Retinal pigment epithelial cell (primary cell): ENCODE measurements around the gene TKT.

Experiments used
- DNase-seq: peaks from one replicate; pipeline ENCODE4 v3.0.0-alpha.2; 2010; ENCODE audit warnings: low read depth
- H3K4me3 ChIP-seq: 2 replicates; pipeline ENCODE4 v1.5.1; 2011; ENCODE audit warnings: mild to moderate bottlenecking, low read length, control low read depth, moderate library complexity
- CTCF ChIP-seq: conservative IDR thresholded peaks from 2 replicates; pipeline ENCODE4 v1.5.1; 2011; ENCODE audit warnings: low read depth, low read length, control low read depth, inconsistent platforms

Gene TKT

GRCh38 chr3:53191836-53192480, 63.9 kb downstream of the TKT start:
- no peak for TF ChIP-seq CTCF
- no peak overlapping the region for H3K4me3 ChIP-seq
- no peak for DNase-seq

GRCh38 chr3:53190659-53191058, 65.2 kb downstream of the TKT start:
- H3K4me3 ChIP-seq = no peak overlapping the region
- DNase-seq = no peak
- TF ChIP-seq CTCF = no peak

- no peak for DNase-seq
- H3K4me3 ChIP-seq = no peak overlapping the region
- TF ChIP-seq CTCF = no peak
Measured at GRCh38 chr3:53189276-53189675, 66.5 kb downstream of the TKT start.

- TF ChIP-seq CTCF = no peak
- H3K4me3 ChIP-seq = no peak overlapping the region
Measured at GRCh38 chr3:53188720-53189119, 67.1 kb downstream of the TKT start.

GRCh38 chr3:53188136-53188685, 67.6 kb downstream of the TKT start:
- no peak overlapping the region for H3K4me3 ChIP-seq
- DNase-seq = no peak
- TF ChIP-seq CTCF = no peak

More at GRCh38 chr3:53188720-53189119, 67.1 kb downstream of the TKT start:
- no peak for DNase-seq

- no peak overlapping the region for H3K4me3 ChIP-seq
- no peak for TF ChIP-seq CTCF
- no peak for DNase-seq
Measured at GRCh38 chr3:53187430-53187829, 68.4 kb downstream of the TKT start.

GRCh38 chr3:53186726-53187125, 69.1 kb downstream of the TKT start:
- DNase-seq = no peak

More at GRCh38 chr3:53186726-53187125, 69.1 kb downstream of the TKT start:
- H3K4me3 ChIP-seq = no peak overlapping the region
- TF ChIP-seq CTCF = no peak
